Small intestine (tissue), 7 donors: ENCODE data around the gene BIK. TPM values are rescaled to one million over a fixed set of nuclear protein-coding genes. Genes with fewer than 3 reads are reported as not detected.
"Not testable (repeated sequence)": the region's sequence is repeated elsewhere in the genome, so short reads cannot be mapped to it uniquely, and the experiment has no call there.

ENCODE experiments used
- DNase-seq, 2 donors: peaks; one replicate each; pipeline versions ENCODE4 v3.0.0 to v3.0.0-alpha.2; 2013
- FAIRE-seq: peaks from 2 replicates; lab custom pipeline; 2012; peaks lifted over from hg19 to GRCh38; lab: Jason Lieb, UNC
- H3K27ac ChIP-seq, 3 donors: one replicate each; pipeline ENCODE4 v1.5.1; 2013; ENCODE audit warnings: low read length in 2 of 3, mild to moderate bottlenecking in 2 of 3, control low read depth in 1 of 3, inconsistent platforms in 1 of 3, low read depth in 1 of 3, moderate library complexity in 1 of 3
- H3K27me3 ChIP-seq, 3 donors: one replicate each; pipeline ENCODE4 v1.6.1; 2013; ENCODE audit warnings: low read length in 3 of 3, inconsistent platforms in 1 of 3; ENCODE audit not compliant: control insufficient read depth in 3 of 3, insufficient read depth in 3 of 3
- H3K36me3 ChIP-seq, 3 donors: one replicate each; pipeline ENCODE4 v1.6.1; 2013; ENCODE audit warnings: low read length in 3 of 3, inconsistent platforms in 1 of 3, low read depth in 1 of 3, mild to moderate bottlenecking in 1 of 3, moderate library complexity in 1 of 3; ENCODE audit not compliant: control insufficient read depth in 3 of 3, insufficient read depth in 2 of 3
- H3K4me1 ChIP-seq, 3 donors: one replicate each; pipeline ENCODE4 v1.6.1; 2013; ENCODE audit warnings: low read length in 2 of 3, inconsistent platforms in 1 of 3, low read depth in 1 of 3, mild to moderate bottlenecking in 1 of 3, moderate library complexity in 1 of 3; ENCODE audit not compliant: control insufficient read depth in 3 of 3, insufficient read depth in 2 of 3
- H3K4me3 ChIP-seq, 3 donors: one replicate each; pipeline ENCODE4 v1.5.1; 2013; ENCODE audit warnings: low read length in 3 of 3, control low read depth in 1 of 3, inconsistent platforms in 1 of 3, low read depth in 1 of 3, mild to moderate bottlenecking in 1 of 3, moderate library complexity in 1 of 3
- H3K9me3 ChIP-seq, 2 donors: one replicate each; pipeline ENCODE4 v1.6.1; 2013; ENCODE audit warnings: low read depth in 1 of 2, low read length in 1 of 2; ENCODE audit not compliant: control insufficient read depth in 2 of 2, insufficient read depth in 1 of 2
- WGBS, 3 donors: extraction: QIAGEN DNeasy Blood & Tissue Kit; methylation state at CpG; one replicate each; pipeline ENCODE4 v1.1.7; 2013; 5-methylcytosine and 5-hydroxymethylcytosine counted together
- polyA plus RNA-seq, 4 donors: library from polyadenylated mRNA; stranded (reverse) in 3 of 4; unstranded in 1 of 4; fragments of 200-250 nt in 3 of 4; fragments of 120-200 nt in 1 of 4; gene quantifications; one replicate each; pipeline versions ENCODE4 v1.2.1 to v1.2.3, GENCODE V29; 2013
- donor health status: healthy with polysubstance abuse.
- donor health status: control.
- donor health status: control.
- donor health status: Bipolar disorder and iron deficiency.
- donor health status: healthy.

The BIK gene
- polyA plus RNA-seq, 4 donors = 1.7 to 26.2 (median 18.7) TPM

DNA sequence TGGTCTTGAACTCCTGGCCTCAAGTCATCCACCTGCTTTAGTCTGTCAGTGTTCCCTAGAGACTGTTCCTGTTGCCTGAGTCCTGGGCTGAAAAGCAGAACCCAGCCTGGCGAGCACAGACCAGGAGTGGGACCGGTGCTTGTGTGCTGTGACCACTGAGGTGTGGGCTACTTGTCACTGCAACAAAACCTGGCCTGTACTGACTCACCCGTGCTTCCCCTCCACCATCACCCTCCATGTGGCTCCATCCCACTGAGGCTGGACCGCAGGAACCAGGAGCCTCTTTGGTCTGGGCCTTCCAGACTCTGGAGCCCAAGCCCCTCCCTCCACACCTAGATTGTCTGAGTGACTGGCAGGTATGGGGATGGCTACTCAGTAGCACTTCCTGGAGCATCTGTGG is 24.0 kb downstream of the BIK start:
- 97 to 100% (median 99%) methylated on average over 3 to 4 of the region's 4 CpGs for WGBS, 3 donors
- no peaks in the 10 kb centered on the region for H3K27me3 ChIP-seq
- H3K4me1 ChIP-seq = peaks cover 0 to 7% (median under 1%) of the 10 kb centered on the region in 3 donors
- H3K4me3 ChIP-seq = no peak overlapping the region
- peaks cover 7 to 90% (median 15%) of the 10 kb centered on the region in 3 donors for H3K36me3 ChIP-seq
- H3K27ac ChIP-seq = no peak overlapping the region
- no peak for FAIRE-seq
- no peak for DNase-seq
- no peaks in the 10 kb centered on the region for H3K9me3 ChIP-seq

DNA sequence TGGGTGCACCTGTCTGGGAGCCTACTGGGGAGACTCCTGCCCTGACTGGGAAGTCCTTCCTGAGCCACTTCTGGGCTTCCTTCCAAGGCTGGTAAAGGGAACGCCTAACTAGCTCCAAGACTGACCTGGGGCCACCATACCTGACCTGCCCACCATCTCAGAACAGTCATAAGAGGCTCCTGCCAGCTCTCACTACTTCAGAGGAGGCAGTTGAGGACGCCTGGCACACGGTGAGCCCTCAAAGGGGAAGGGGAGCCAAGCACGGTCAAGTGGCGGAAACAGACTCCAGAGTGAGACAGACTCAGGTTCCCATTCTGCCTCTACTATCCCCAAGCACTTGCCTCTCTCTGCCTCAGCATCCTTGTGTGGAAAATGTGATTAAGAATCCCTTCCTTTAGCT is 25.0 kb downstream of the BIK start:
- no peak overlapping the region for H3K4me3 ChIP-seq
- no peaks in the 10 kb centered on the region for H3K9me3 ChIP-seq
- H3K27me3 ChIP-seq = no peaks in the 10 kb centered on the region
- 74 to 89% (median 75%) methylated on average over 5 of the region's 5 CpGs for WGBS, 3 donors
- no peaks in the 10 kb centered on the region for H3K4me1 ChIP-seq
- no peak for FAIRE-seq
- peaks cover 7 to 95% (median 17%) of the 10 kb centered on the region in 3 donors for H3K36me3 ChIP-seq
- H3K27ac ChIP-seq = no peak overlapping the region
- no peak for DNase-seq

DNA sequence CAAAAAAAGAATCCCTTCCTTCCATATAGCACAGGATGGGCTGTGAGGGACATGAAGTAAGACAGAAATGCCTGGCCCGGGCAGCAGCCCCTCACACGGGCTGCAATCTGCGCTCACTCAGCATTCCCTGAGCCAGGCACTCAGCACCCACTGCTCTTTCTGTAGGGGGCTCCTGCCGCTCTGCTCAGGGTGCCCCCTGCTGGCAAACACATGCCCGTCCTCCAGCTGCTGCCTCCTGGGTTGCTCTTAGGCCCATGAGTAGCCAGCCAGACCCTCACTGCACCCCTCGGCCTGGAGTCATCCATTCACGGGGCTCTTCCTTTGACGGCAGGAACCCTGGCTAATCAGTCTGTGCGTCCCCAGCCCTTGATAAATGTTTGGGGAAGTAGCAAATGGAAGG is 25.7 kb downstream of the BIK start:
- H3K36me3 ChIP-seq = peaks cover 7 to 95% (median 17%) of the 10 kb centered on the region in 3 donors
- DNase-seq (peak in 1 of 2 donors; percentile 49), FAIRE-seq (no peak)
- WGBS, 3 donors = 39 to 54% (median 47%) methylated on average over 9 of the region's 9 CpGs
- H3K9me3 ChIP-seq = no peaks in the 10 kb centered on the region
- H3K27me3 ChIP-seq = no peaks in the 10 kb centered on the region
- H3K4me3 ChIP-seq = no peak overlapping the region
- H3K27ac ChIP-seq = no peak overlapping the region
- H3K4me1 ChIP-seq = no peaks in the 10 kb centered on the region

DNA sequence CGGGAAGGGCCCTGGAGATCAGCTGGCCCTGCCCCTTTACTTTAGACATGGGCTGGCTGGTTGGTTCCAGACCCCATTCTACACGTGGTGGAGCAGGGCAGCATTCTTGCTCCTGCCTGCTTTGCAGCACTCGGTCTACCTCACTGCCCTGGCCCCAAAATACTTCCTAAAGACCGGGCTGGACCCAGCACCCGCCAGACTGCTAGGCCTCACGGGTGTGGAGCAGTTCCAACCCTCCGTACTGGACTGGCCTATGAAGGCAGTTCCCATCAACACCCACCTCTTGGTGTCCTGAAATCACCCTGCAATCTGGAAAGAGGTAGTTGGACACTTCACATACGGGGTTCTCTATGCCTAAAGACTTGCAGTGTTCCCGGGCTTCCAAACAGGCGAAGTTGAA is 26.3 kb downstream of the BIK start:
- Histone ChIP-seq H3K36me3 (peaks cover 7 to 91% (median 17%) of the 10 kb centered on the region in 3 donors), H3K4me3 (no peak overlapping the region), H3K27ac (no peak overlapping the region), H3K9me3 (no peaks in the 10 kb centered on the region), H3K4me1 (peaks cover 0 to 2% (median 0%) of the 10 kb centered on the region in 3 donors), H3K27me3 (no peaks in the 10 kb centered on the region)
- FAIRE-seq = no peak
- DNase-seq = no peak
- WGBS, 3 donors = 77 to 78% (median 78%) methylated on average over 10 of the region's 10 CpGs

DNA sequence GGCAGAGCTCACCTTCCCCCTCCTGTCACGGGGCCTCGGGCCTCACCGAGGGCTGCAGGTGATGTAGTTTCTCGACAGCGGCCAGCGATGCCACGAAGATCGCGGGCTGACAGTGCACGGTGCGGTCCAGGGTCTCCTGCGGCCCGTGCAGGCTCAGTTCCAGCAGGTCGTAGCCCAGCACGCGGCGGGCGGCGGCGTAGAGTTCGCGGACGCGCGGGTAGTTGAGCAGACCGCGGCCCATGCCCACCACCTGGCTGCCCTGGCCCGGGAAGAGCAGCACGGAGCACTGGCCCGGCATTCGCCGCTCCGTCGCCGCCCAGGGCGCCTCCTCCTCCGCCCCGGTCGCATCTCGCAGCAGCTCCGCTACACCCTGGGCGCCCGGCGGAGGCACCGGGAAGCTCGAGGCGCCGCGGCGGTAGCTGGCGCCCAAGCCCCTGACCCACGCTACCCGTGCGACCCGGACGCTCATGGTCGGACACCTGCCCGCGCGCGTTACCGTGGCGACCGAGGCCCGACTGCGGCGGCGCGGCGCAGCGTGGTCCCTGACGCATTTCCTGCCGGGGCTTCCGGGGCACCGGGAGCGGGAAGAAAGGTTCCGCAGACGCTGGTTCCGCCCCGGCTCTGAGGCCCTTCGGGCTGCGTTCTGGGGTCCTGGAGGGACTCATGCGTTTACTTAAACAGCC is 32.5 kb downstream of the BIK start, which contains the start of gene MCAT:
Gene MCAT, minus strand, starts transcription at position 519 of the 683 bp plus-strand sequence. Its CDS starts 50 bp downstream, at position 469.
- Histone ChIP-seq H3K9me3 (no peaks in the 10 kb centered on the region), H3K36me3 (peaks cover 0 to 31% (median 2%) of the 10 kb centered on the region in 3 donors), H3K27ac (peak within 1 kb of the TSS; percentile 33 to 93 (median 63)), H3K27me3 (no peaks in the 10 kb centered on the region), H3K4me1 (peaks cover 0 to 7% (median 0%) of the 10 kb centered on the region in 3 donors), H3K4me3 (peak within 1 kb of the TSS; percentile 81 to 90 (median 89))
- DNase-seq = peak; percentile 85 to 94
- FAIRE-seq = no peak
- WGBS, 3 donors = 0% methylated on average over 37 to 83 of the region's 83 CpGs

DNA sequence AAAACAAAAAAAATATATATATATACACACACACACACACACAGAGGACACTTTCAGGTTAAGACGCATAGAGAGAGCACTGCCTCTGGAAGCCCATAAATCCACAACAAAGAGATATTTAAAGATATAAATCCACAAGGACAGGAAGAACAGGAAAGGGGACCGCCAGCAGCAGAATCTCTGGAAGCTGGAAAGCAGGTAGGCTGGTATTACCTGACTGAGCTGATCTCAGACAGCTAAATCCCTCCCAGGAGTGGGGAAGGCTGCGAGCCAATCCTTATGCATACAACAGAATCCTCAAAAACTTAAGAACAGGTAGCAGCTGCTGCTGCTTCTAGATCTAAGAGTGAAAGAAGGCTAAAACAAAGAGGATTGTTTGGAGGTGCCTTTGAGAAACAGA is 34.4 kb downstream of the BIK start:
- 81 to 87% (median 82%) methylated on average over 3 of the region's 3 CpGs for WGBS, 3 donors
- DNase-seq (no peak), FAIRE-seq (no peak)
- H3K9me3 ChIP-seq = no peaks in the 10 kb centered on the region
- H3K4me3 ChIP-seq = no peak overlapping the region
- H3K36me3 ChIP-seq = peaks cover 0 to 14% (median 2%) of the 10 kb centered on the region in 3 donors
- peaks cover 0 to 14% (median 0%) of the 10 kb centered on the region in 3 donors for H3K4me1 ChIP-seq
- H3K27ac ChIP-seq = no peak overlapping the region
- no peaks in the 10 kb centered on the region for H3K27me3 ChIP-seq

DNA sequence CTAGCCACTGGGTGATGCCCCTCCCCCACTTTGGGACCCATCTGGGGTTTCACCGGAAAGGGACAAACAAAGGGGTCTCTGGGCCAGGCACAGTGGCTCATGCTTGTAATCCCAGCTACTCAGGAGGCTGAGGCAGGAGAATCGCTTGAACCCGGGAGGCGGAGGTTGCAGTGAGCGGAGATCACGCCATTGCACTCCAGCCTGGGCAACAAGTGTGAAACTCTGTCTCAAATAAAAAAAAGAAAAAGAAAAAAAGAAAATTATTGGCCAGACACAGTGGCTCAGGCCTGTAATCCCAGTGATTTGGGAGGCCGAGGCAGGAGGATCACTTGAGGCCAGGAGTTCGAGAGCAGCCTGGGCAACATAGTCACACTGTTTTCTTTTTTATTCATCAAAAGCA is 34.8 kb downstream of the BIK start:
- not testable (repeated sequence) for H3K9me3 ChIP-seq, DNase-seq, H3K27ac ChIP-seq, FAIRE-seq, H3K4me3 ChIP-seq, H3K27me3 ChIP-seq
- peaks cover 0 to 14% (median 0%) of the 10 kb centered on the region in 3 donors for H3K4me1 ChIP-seq
- peaks cover 0 to 10% (median 0%) of the 10 kb centered on the region in 3 donors for H3K36me3 ChIP-seq
- WGBS, 3 donors = 94 to 96% (median 95%) methylated on average over 8 of the region's 8 CpGs

DNA sequence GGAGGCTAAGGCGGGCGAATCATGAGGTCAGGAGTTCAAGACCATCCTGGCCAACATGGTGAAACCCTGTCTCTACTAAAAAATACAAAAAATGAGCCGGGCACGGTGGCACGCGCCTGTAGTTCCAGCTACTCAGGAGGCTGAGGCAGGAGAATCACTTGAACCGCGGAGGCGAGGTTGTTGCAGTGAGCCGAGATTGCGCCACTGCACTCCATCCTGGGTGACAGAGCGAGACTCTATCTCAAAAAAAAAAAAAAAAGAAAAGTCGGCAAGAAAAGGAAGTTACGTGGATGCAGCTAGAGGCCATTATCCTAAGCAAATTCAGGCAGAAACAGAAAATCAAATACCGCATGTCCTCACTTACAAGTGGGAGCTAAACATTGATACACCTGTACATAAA is 35.8 kb downstream of the BIK start:
- not testable (repeated sequence) for H3K36me3 ChIP-seq, H3K9me3 ChIP-seq, H3K27ac ChIP-seq, DNase-seq, FAIRE-seq, H3K4me3 ChIP-seq, H3K27me3 ChIP-seq
- 84 to 92% (median 89%) methylated on average over 15 of the region's 15 CpGs for WGBS, 3 donors
- peaks cover 0 to 14% (median 0%) of the 10 kb centered on the region in 3 donors for H3K4me1 ChIP-seq
